ENCODE results near the gene SEMA4G. TPM values are rescaled to one million over a fixed set of nuclear protein-coding genes. Genes with fewer than 3 reads are reported as not detected.

Gene SEMA4G
- total and polyA plus RNA-seq, 5 donors, result 3.1 to 3.8 (median 3.2) TPM

GRCh38 chr10:101010329-101010728, 41.0 kb downstream of the SEMA4G start:
- ATAC-seq (no peak), DNase-seq (no peak)
- H3K27ac ChIP-seq (ENCODE audit: low read length), result no peak overlapping the region
- no peaks in the 10 kb centered on the region for H3K9me3 ChIP-seq (ENCODE audit: control insufficient read depth, low read length)
- WGBS, result 96% methylated on average over 22 of the region's 22 CpGs
- no peaks in the 10 kb centered on the region for H3K27me3 ChIP-seq (ENCODE audit: control insufficient read depth, insufficient read depth)
- no peaks in the 10 kb centered on the region for H3K4me1 ChIP-seq (ENCODE audit: control insufficient read depth, insufficient read depth, low read length)
- H3K4me3 ChIP-seq (ENCODE audit: low read length), result no peak overlapping the region
- intact Hi-C loops (cut with DNase I), result no loop called here

GRCh38 chr10:101011517-101012423, 42.5 kb downstream of the SEMA4G start:
- ATAC-seq (no peak), DNase-seq (peak in 1 of 3 donors; percentile 69)
- H3K4me3 ChIP-seq (ENCODE audit: low read length), result no peak overlapping the region
- H3K27ac ChIP-seq (ENCODE audit: low read length), result no peak overlapping the region
- no peaks in the 10 kb centered on the region for H3K27me3 ChIP-seq (ENCODE audit: control insufficient read depth, insufficient read depth)
- 57% methylated on average over 22 of the region's 22 CpGs for WGBS
- no peaks in the 10 kb centered on the region for H3K9me3 ChIP-seq (ENCODE audit: control insufficient read depth, low read length)
- intact Hi-C loops (cut with DNase I), result loop anchor here in 1 of 4 donors (2.0 kb wide), 1 partner anchor 17 kb away; no protein-coding TSS in a partner anchor
- H3K4me1 ChIP-seq (ENCODE audit: control insufficient read depth, insufficient read depth, low read length), result no peaks in the 10 kb centered on the region

DNA sequence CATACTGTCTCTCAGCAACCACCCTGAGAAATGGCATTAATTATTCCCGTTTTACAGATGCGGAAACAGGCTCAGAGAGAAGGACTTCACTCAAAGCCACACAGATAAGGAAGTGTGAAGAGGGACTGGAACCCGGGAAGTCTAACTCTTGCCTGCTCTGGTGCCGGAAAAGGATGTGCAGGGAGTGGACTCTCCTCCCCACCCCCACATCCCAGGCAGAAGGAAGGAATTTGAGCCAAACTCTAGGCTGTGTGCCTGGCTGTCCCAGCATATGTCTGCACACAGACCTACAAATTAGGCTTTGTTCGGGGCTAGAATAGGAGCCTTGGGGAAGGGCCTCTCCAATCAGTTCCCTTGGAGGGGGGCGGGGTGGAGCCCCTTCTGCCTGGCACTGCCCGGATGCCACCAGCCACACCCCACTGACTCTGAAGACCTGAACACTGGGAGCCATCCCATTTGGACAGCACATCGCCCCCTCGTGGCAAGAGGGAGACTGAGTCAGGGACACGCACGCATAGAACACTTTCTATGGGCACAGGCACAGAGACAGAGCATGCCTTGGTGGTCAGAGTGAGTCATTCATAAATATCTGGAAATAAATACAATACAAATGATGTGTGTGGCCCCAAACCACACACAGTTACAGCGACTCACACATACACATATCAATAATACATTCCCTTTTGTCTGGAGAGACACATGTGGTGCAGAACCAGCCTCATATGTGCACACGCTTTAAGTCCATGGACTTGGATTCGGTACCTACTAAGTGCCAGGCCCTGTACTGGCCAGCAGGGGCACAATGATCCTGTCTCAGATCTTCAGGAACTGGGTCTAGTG, 43.4 kb downstream of the SEMA4G start:
- Histone ChIP-seq H3K4me1 (ENCODE audit: control insufficient read depth, insufficient read depth, low read length) (no peaks in the 10 kb centered on the region), H3K27ac (ENCODE audit: low read length) (no peak overlapping the region), H3K4me3 (ENCODE audit: low read length) (no peak overlapping the region), H3K27me3 (ENCODE audit: control insufficient read depth, insufficient read depth) (no peaks in the 10 kb centered on the region), H3K9me3 (ENCODE audit: control insufficient read depth, low read length) (no peaks in the 10 kb centered on the region)
- ATAC-seq (peak; percentile 87 to 88), DNase-seq (peak; percentile 90 to 95 (median 95))
- 16% methylated on average over 14 of the region's 14 CpGs for WGBS
- intact Hi-C loops (cut with DNase I), result loop anchor here in 1 of 4 donors (2.0 kb wide), 1 partner anchor 18 kb away; no protein-coding TSS in a partner anchor

DNA sequence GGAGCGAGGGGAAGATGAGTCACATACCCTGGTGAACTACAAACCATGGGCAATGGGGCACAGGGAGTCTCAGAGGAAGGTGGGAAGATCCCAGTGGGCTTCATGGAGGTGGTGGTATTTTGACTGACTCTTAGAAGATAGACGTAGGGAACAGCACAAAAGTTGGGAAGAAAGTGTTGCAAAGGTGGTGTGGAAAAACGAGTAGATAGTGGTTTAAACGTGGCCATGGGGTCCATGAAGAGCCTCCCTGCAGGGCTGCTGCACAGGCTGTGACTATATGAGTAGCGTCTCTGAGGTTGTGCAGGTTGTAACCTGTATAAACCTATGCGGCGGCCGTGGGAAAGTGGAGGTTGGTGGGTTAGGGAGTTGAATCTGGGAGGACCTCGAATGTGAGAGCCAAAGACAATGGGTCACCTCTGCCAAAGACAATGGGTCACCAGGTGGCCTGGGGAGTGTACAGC, 44.1 kb downstream of the SEMA4G start:
- Histone ChIP-seq H3K9me3 (ENCODE audit: control insufficient read depth, low read length) (no peaks in the 10 kb centered on the region), H3K27me3 (ENCODE audit: control insufficient read depth, insufficient read depth) (no peaks in the 10 kb centered on the region), H3K4me1 (ENCODE audit: control insufficient read depth, insufficient read depth, low read length) (no peaks in the 10 kb centered on the region), H3K27ac (ENCODE audit: low read length) (no peak overlapping the region), H3K4me3 (ENCODE audit: low read length) (no peak overlapping the region)
- no peak for DNase-seq
- intact Hi-C loops (cut with DNase I), result loop anchor here in 1 of 4 donors (2.0 kb wide), 1 partner anchor 19 kb away; no protein-coding TSS in a partner anchor
- no peak for ATAC-seq
- 56% methylated on average over 9 of the region's 9 CpGs for WGBS

- no peaks in the 10 kb centered on the region for H3K27me3 ChIP-seq (ENCODE audit: control insufficient read depth, insufficient read depth)
- WGBS, result 17% methylated on average over 11 of the region's 11 CpGs
- no peaks in the 10 kb centered on the region for H3K4me1 ChIP-seq (ENCODE audit: control insufficient read depth, insufficient read depth, low read length)
- intact Hi-C loops (cut with DNase I), result loop anchor here in 1 of 4 donors (1.0 kb wide), 1 partner anchor 20 kb away; no protein-coding TSS in a partner anchor
- peak; percentile 65 to 71 for ATAC-seq
- H3K9me3 ChIP-seq (ENCODE audit: control insufficient read depth, low read length), result no peaks in the 10 kb centered on the region
- no peak overlapping the region for H3K27ac ChIP-seq (ENCODE audit: low read length)
- DNase-seq, result peak; percentile 78 to 94 (median 94)
- no peak overlapping the region for H3K4me3 ChIP-seq (ENCODE audit: low read length)
Observed at GRCh38 chr10:101014230-101014884, 45.1 kb downstream of the SEMA4G start.

DNA sequence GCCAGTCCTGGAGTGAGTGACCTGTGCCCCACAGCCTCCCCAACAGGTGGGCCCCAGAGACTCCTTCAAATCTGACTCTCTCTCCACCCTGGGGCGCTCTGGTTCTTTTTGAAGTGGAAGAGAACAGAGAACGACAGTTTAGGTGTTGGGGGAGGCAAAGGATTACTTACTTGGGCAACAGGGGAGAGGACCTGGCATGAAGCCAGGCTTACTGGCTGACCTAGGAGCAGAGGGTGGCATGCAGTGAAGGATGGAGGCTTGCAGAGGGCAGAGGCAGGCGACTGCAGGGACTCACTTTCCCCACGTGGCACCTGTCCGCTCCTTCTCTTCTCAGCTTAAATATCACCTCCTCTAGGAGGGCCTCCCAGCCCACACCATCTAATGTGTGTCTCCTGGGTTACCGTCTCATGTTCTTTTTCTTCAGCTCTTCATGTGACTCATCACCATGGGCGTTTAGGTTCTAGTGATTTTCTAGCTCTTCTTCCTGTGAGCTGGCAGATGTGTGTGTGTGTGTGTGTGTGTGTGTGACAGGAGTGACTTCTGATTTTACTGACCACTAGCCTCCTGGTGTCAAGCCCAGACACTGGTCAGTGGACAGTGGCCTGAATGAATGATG, 45.8 kb downstream of the SEMA4G start:
- intact Hi-C loops (cut with DNase I), result loop anchor here in 1 of 4 donors (1.0 kb wide), 1 partner anchor 21 kb away; no protein-coding TSS in a partner anchor
- no peak for DNase-seq
- Histone ChIP-seq H3K9me3 (ENCODE audit: control insufficient read depth, low read length) (no peaks in the 10 kb centered on the region), H3K4me1 (ENCODE audit: control insufficient read depth, insufficient read depth, low read length) (no peaks in the 10 kb centered on the region), H3K4me3 (ENCODE audit: low read length) (no peak overlapping the region), H3K27me3 (ENCODE audit: control insufficient read depth, insufficient read depth) (no peaks in the 10 kb centered on the region), H3K27ac (ENCODE audit: low read length) (no peak overlapping the region)
- ATAC-seq, result no peak
- WGBS, result 45% methylated on average over 7 of the region's 7 CpGs

- Histone ChIP-seq H3K4me1 (ENCODE audit: control insufficient read depth, insufficient read depth, low read length) (no peaks in the 10 kb centered on the region), H3K27me3 (ENCODE audit: control insufficient read depth, insufficient read depth) (no peaks in the 10 kb centered on the region), H3K27ac (ENCODE audit: low read length) (no peak overlapping the region), H3K4me3 (ENCODE audit: low read length) (no peak overlapping the region), H3K9me3 (ENCODE audit: control insufficient read depth, low read length) (no peaks in the 10 kb centered on the region)
- no peak for ATAC-seq
- intact Hi-C loops (cut with DNase I), result no loop called here
- DNase-seq, result peak in 1 of 3 donors; percentile 65
- WGBS, result 77% methylated on average over 8 of the region's 8 CpGs
Observed at GRCh38 chr10:101015582-101015973, 46.3 kb downstream of the SEMA4G start.

- ATAC-seq (no peak), DNase-seq (no peak)
- Histone ChIP-seq H3K27ac (ENCODE audit: low read length) (no peak overlapping the region), H3K4me3 (ENCODE audit: low read length) (no peak overlapping the region), H3K9me3 (ENCODE audit: control insufficient read depth, low read length) (no peaks in the 10 kb centered on the region), H3K4me1 (ENCODE audit: control insufficient read depth, insufficient read depth, low read length) (no peaks in the 10 kb centered on the region), H3K27me3 (ENCODE audit: control insufficient read depth, insufficient read depth) (no peaks in the 10 kb centered on the region)
- WGBS, result 69% methylated on average over 5 of the region's 5 CpGs
- intact Hi-C loops (cut with DNase I), result no loop called here
Observed at GRCh38 chr10:101016814-101017213, 47.5 kb downstream of the SEMA4G start.

DNA sequence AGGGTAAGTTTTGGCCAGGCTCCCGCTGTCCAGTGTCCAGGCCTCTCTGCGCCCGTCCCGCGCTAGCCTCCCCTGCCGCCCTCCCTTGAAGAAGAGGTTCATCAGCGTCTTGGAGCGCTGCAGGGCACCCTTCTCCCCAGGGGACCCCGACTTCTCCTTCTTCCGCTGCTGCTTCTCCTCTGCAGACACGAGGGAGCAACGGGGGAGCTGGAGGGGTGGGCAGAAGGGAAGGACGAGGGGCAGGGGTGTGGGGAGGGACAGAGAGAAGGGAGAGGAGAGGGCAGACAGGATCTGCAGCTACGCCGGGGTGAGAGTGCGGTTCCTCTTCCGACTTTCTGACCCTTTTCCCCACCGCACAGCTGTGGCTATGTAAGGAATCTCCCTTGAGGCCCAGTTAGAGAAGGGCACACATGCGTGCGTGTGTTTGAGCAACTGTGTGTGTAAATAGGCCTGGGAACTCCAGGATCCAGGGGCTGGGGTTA, 48.9 kb downstream of the SEMA4G start:
- Histone ChIP-seq H3K27me3 (ENCODE audit: control insufficient read depth, insufficient read depth) (no peaks in the 10 kb centered on the region), H3K27ac (ENCODE audit: low read length) (no peak overlapping the region), H3K4me3 (ENCODE audit: low read length) (no peak overlapping the region), H3K9me3 (ENCODE audit: control insufficient read depth, low read length) (no peaks in the 10 kb centered on the region), H3K4me1 (ENCODE audit: control insufficient read depth, insufficient read depth, low read length) (no peaks in the 10 kb centered on the region)
- 52% methylated on average over 20 of the region's 20 CpGs for WGBS
- intact Hi-C loops (cut with DNase I), result no loop called here
- DNase-seq, result no peak
- ATAC-seq, result no peak

All from right cardiac atrium (tissue), 5 donors.